Stimulated activated CD4-positive, alpha-beta T cell treated with anti-CD3 and anti-CD28 coated beads, Interleukin-2, amount 100 ng/mL, for 48 hours (primary cell): ENCODE measurements around the gene PLCB4.
"Not testable (repeated sequence)": the region's sequence is repeated elsewhere in the genome, so short reads cannot be mapped to it uniquely, and the experiment has no call there.

Source experiments
- DNase-seq, 2 donors: peaks; one replicate each; pipeline ENCODE4 v3.0.0-alpha.2; 2020

The PLCB4 gene

GRCh38 chr20:9145142-9145541 is 76.3 kb downstream of the PLCB4 start:
- DNase-seq, result no peak

DNA sequence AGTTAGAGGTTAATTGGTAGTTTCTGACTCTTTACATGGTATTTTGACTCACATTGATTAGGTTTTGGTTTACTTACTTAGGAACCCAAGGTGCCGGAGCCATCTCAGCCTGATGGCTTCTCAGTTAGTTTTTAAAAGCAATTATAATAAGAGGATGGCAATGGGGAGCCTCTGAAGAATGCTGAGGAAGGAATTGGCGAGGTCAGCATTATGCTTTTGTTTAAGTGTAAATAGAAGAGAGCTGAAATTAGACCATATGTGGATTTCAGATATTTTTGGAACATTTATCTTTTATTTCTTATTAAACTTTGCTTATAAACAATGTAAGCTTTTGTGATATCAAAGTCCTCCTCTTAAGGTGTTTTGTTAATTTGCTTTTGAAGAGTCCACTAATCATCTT is 77.8 kb downstream of the PLCB4 start:
- no peak for DNase-seq

DNA sequence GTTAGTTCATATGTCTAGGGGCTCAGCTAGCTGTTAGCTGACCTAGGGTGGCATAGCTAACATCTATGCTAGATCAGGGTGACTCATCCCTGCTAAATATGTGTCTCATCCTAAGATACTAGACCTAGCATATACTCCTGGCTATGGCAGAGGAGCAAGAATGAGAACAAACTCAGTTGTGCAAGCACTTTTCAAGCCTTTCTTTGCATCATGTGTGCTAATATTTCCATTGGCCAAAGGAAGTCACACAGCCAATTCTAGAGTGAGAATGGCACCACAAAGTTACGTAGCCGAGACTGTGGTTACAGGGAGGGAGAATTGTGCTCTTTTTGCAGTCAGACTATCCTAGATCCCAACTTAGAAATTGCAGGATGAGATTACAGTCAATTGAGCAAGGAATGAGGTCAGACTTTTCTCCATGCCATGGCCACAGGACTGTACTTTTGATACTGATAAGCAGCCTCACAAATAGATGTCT is 78.7 kb downstream of the PLCB4 start:
- DNase-seq, result no peak

DNA sequence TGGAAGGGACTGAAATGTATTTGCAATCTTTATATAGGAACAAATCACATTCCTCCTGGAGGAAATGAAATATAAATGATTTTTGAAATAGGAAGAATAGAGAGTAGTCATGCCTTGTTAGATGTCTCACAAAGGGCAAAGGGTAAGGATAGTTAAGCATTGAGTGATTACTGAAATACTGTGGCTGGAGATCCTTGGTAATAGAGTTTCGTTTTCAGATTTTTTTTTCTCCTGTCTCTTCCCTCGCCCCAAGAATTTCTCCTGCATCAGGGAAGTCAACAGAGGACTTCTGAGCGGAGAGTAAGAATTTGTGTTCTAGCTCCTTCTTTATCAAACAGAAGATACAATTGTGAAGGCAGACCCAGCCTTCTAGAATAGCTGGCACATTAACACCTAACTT is 79.4 kb downstream of the PLCB4 start:
- no peak for DNase-seq

- DNase-seq, result no peak
Measured at GRCh38 chr20:9149087-9149486, 80.2 kb downstream of the PLCB4 start.

DNA sequence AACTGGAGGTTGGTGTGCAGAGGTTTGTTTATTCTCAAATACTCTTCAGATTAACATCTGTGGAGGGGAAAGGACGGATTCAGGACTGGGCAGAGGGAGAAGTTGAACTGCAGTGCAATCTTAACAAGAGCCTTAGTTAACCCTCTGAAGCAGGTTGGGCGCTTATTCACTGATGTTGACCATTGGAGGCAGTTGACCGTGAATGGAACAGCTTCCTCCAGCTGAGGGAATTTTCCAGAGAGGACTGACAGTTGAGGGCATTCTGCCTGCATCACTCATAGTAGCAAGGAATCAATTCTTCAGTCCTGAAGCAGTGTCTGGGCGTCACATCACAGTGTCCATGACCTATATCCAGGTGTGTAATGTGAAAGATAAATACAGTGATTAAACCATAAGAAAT is 80.9 kb downstream of the PLCB4 start:
- no peak for DNase-seq

DNA sequence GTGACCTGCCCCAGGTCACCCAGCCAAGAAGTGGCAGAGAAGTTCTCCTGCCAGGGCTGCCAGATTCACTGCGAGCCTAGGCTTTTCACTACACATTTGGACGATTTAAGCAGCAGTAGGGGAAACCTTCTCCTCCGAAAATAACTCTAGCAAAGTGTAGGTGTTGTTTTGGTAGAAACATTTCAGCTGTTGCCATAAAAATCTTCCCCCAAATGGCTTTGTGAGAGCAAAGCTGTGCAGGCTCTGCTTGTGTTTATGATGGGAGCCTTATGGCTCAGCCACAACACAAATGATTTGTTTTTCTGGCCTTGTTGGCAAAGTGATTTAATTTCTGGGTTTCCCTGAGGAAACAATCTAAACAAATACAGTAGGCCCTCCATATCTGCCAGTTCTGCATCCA is 81.8 kb downstream of the PLCB4 start:
- no peak for DNase-seq

- DNase-seq, result not testable (repeated sequence)
Measured at GRCh38 chr20:9152139-9152538, 83.3 kb downstream of the PLCB4 start.

- DNase-seq, result no peak
Measured at GRCh38 chr20:9154464-9155024, 85.7 kb downstream of the PLCB4 start.

DNA sequence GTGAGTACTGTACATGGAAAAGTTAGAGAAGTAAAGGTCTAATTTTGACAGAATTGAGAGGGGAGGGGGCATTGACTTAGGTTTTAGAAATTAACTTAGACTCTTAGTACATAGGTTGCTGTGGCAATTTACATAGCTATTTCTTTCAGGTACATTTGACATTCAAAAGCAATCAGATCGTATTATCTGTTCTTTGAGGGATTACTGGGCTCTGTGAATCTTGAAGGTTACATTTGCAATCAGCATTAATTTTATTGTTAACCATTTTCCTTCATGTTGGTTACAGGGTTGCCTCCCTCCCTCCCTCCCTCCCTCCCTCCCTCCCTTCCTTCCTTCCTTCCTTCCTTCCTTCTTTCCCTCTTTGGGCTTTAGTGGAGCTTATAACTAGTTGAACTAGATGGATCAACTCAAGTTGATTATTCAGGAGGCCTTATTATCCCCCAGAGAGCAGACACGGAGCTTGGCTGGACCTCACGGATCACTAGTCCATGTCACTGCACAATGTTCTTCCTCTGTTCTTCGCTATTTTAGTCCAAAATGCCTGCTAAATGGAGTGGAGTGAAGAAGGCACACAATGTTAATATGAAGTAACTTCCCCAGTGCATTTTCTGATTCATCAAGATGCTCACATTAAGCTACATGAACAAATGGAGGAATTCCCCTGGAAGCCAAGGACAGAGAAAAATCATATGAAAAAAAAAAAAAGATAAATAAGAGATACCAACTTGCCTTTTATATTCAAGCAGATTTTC is 87.8 kb downstream of the PLCB4 start:
- no peak for DNase-seq

DNA sequence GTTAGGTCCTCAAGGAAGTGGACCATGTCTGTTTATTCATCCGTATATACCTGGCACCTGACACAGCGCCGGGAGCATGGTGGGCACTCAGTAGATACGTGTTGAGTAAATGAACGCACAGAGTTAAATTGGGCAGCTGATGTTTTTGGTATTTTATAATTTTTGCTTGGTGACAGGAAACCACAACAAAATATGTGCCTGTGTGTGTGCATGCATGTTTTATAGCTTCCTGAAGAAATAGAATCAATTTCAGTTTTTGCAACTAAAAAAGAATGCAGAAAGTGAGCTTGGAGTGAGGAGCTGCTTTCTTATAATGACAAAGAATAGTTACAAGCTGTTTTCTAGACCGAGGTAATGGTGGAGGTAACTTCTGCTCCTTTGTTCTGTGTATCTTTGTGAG is 91.4 kb downstream of the PLCB4 start:
- no peak for DNase-seq

DNA sequence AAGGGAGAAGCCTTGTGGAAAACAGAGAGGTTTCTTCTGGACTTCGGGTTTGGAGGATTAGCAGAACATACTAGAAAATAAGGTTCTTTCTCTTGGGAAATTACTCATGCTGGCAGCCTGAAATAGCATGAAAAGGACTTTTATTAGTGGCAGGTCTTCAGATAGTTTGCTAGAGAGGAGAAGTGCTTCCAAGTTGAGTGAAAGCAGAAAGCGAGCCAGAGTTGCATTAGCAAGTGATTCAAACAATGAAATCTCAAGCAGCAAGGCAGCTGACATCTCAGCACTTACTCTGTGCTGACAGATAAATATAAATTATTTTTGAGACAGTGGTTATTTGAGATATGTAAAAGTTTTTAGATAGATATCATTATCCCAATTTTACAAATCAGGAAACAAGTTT is 91.9 kb downstream of the PLCB4 start:
- DNase-seq, result no peak

DNA sequence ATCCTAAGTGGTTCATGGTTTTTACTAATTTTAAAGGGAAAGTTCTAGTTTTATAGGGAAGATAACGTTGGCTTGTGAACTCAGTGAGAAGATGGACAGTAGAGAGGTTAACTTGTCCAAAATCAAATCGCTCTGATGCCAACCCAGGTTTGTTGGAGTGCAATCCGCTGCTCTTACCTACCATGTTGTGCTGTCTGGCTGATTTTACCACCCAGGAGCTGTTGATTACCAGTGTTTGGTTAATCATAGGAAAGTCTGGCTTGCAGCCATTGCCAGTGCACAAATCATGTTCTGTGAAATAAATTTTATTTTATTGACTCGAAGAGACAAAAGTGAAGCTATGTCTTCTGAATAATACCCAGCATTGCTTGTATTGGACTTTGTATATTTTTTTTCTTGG is 92.4 kb downstream of the PLCB4 start:
- DNase-seq, result no peak

DNA sequence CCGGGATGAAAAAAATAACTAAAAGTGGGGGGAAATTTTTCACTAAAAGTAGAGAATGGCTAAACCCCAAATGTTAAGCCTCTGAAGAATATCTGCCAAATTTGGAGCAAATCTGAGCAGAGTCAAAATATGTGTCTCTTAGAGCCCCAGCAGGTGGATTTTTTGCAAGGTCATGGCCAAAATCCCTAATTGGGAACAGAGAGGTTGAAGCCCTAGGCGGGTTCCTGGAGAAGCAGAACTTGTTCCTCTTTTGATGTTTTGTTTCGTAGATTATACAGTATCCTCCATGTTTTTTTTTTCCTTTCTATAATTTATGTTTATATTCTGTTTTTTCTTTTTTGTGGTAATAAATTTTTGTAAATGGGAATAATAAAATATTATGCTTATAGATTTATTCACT is 94.4 kb downstream of the PLCB4 start:
- DNase-seq, result no peak

DNA sequence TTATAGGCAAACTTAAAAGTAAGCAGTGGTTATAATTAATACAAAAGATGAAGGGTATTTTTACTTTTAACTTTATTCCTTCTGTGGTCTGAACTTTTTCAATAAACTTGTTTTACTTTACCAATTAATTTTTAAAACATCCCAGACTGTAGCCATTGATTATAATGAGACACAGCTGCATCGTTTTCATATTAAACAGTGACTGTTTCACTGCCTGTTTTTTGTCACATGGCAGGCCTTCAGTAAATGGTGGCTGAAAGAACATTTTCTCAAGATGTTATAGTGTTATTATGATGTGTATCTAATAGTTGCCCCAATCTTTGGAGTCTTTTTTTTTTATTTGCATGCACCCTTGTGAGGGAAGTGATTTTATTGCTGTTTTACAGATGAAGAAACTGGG is 95.1 kb downstream of the PLCB4 start:
- DNase-seq, result no peak

DNA sequence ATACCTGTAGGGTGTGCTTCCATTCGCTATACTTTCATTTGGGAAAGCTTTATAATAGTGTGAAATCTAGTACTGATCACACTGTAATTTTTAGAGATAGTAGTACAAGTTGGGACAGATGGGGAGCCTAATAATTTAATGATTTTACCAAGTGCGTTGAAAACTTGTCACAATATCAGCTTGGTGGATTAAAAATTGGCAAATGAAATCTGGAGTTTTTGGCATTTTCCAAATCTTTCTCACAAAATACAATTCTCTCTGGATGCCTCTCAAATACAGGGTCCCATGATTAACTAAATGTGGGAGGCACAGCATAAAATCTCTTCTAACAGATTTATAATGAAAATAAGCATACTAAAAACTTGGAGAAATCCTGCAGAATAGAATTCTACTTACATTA is 96.4 kb downstream of the PLCB4 start:
- no peak for DNase-seq

DNA sequence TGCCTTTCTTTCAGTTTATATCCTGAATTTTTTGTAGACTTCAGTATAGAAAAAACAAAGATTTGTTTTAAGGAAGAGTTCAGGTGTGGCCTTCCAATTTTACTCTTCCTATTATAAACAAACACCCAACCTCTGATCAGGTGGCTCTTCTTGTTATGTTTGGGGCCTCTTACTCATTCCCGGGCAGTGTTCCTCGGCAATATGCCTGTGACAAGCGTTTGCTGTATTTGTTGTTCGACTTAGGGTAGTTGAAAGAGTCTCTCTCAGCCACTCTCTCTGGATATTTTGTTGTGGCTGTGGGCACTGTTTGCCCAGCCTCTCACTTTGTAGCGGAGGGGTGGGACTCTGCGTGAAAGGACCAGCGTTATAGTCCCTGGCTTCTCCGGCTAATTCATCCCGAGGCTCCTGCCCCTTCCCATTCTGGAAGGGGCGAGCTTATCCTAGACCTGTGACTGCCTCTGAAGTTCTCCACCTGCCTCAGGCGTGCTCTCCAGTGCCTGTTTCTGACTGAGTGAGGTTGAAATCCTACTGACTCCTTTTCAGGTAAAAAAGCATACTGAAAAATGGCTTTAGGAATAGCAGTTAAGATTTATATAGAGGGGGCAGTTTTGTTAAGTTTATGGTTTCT is 97.4 kb downstream of the PLCB4 start:
- no peak for DNase-seq

- no peak for DNase-seq
Measured at GRCh38 chr20:9169409-9169808, 100.5 kb downstream of the PLCB4 start.

- no peak for DNase-seq
Measured at GRCh38 chr20:9172851-9173250, 104.0 kb downstream of the PLCB4 start.

GRCh38 chr20:9177278-9177677 is 108.4 kb downstream of the PLCB4 start:
- DNase-seq, result no peak

GRCh38 chr20:9179193-9179802 is 110.4 kb downstream of the PLCB4 start:
- no peak for DNase-seq

- DNase-seq, result no peak
Measured at GRCh38 chr20:9179867-9180266, 111.0 kb downstream of the PLCB4 start.

- no peak for DNase-seq
Measured at GRCh38 chr20:9180481-9181257, 111.8 kb downstream of the PLCB4 start.
